Tibial nerve (tissue), 4 donors: ENCODE data around the gene SFI1.

ENCODE experiments used
- EP300 ChIP-seq, 2 donors: sonication (generic); formaldehyde crosslinking; IDR thresholded peaks; one replicate each; pipeline ENCODE4 v1.6.1; 2017; ENCODE audit warnings: antibody characterized with exemption in 2 of 2, mild to moderate bottlenecking in 1 of 2
- POLR2A ChIP-seq, 2 donors: fragments of 450-650 bp; IDR thresholded peaks; one replicate each; pipeline ENCODE4 v1.6.1; 2017; ENCODE audit warnings: antibody characterized with exemption in 2 of 2, mild to moderate bottlenecking in 2 of 2, moderate library complexity in 2 of 2
- TF ChIP-seq, protein P1 (sequence below), 5 experiments: fragments of 200-600 bp in 3 of 5; fragments of 450-650 bp in 2 of 5; sonication (generic) in 3 of 5; IDR thresholded peaks; one replicate each; pipeline ENCODE4 v1.5.1; 2016 to 2019; ENCODE audit warnings: antibody characterized with exemption in 5 of 5, mild to moderate bottlenecking in 3 of 5, moderate library complexity in 2 of 5

DNA sequence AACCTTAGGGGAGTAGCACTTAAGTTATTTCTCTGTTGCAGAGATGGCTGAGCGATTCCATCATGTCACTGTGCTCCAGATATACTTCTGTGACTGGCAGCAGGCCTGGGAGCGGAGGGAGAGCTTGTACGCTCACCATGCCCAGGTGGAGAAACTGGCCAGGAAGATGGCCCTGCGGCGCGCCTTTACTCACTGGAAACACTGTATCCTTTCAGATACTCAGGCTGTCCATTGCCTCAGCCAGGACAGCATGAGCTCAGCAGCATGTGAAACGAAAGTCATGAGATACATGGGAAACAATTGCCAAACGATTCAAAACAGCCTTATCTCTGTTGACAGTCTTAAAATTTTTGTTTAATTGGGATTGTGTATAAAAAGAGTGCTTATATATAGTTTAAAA is 78.9 kb downstream of the SFI1 start:
- TF ChIP-seq, protein P1, sequence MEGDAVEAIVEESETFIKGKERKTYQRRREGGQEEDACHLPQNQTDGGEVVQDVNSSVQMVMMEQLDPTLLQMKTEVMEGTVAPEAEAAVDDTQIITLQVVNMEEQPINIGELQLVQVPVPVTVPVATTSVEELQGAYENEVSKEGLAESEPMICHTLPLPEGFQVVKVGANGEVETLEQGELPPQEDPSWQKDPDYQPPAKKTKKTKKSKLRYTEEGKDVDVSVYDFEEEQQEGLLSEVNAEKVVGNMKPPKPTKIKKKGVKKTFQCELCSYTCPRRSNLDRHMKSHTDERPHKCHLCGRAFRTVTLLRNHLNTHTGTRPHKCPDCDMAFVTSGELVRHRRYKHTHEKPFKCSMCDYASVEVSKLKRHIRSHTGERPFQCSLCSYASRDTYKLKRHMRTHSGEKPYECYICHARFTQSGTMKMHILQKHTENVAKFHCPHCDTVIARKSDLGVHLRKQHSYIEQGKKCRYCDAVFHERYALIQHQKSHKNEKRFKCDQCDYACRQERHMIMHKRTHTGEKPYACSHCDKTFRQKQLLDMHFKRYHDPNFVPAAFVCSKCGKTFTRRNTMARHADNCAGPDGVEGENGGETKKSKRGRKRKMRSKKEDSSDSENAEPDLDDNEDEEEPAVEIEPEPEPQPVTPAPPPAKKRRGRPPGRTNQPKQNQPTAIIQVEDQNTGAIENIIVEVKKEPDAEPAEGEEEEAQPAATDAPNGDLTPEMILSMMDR (IDR thresholded peaks at IDR 0.05): no peak
- TF ChIP-seq EP300 (IDR thresholded peaks at IDR 0.05): no peak
- TF ChIP-seq POLR2A (IDR thresholded peaks at IDR 0.05): no peak
